ENCODE results near the gene STAM.
"Not testable (repeated sequence)": the region's sequence is repeated elsewhere in the genome, so short reads cannot be mapped to it uniquely, and the experiment has no call there.

STAM gene

GRCh38 chr10:17643755-17644484 lies at the start of gene STAM:
Gene STAM (plus strand): TSS chr10:17644151. CDS start chr10:17644340, 189 bp downstream.
- DNase-seq = peak; percentile 84

GRCh38 chr10:17597386-17597785 lies 46.6 kb upstream of the STAM start:
- no peak for DNase-seq

- peak; percentile 8 for DNase-seq
These were observed 44.9 kb upstream of the STAM start for GRCh38 chr10:17599089-17599488.

GRCh38 chr10:17605936-17606335 lies 38.0 kb upstream of the STAM start:
- no peak for DNase-seq

GRCh38 chr10:17606547-17607040 lies 37.4 kb upstream of the STAM start:
- no peak for DNase-seq

GRCh38 chr10:17607060-17607459 lies 36.9 kb upstream of the STAM start:
- no peak for DNase-seq

- peak; percentile 23 for DNase-seq
These were observed 36.2 kb upstream of the STAM start for GRCh38 chr10:17607603-17608332.

- DNase-seq = no peak
These were observed 34.4 kb upstream of the STAM start for GRCh38 chr10:17609523-17610079.

GRCh38 chr10:17616403-17617030 lies 27.4 kb upstream of the STAM start:
- no peak for DNase-seq

GRCh38 chr10:17617031-17617911 lies 26.7 kb upstream of the STAM start, which contains the start of gene HACD1:
Gene HACD1 (minus strand): TSS chr10:17617374. CDS start chr10:17617339, 35 bp downstream.
- peak; percentile 11 for DNase-seq

GRCh38 chr10:17622061-17622460 lies 21.9 kb upstream of the STAM start:
- no peak for DNase-seq

GRCh38 chr10:17624996-17625395 lies 19.0 kb upstream of the STAM start:
- DNase-seq = no peak

GRCh38 chr10:17626656-17627055 lies 17.3 kb upstream of the STAM start:
- no peak for DNase-seq

- DNase-seq = not testable (repeated sequence)
These were observed 11.4 kb upstream of the STAM start for GRCh38 chr10:17632590-17632989.

- DNase-seq = no peak
These were observed 10.6 kb upstream of the STAM start for GRCh38 chr10:17633353-17633752.

GRCh38 chr10:17637869-17638268 lies 6.1 kb upstream of the STAM start:
- DNase-seq = no peak

GRCh38 chr10:17640331-17640816 lies 3.6 kb upstream of the STAM start:
- DNase-seq = no peak

GRCh38 chr10:17643339-17643754 lies 604 bp upstream of the STAM start:
- peak; percentile 81 for DNase-seq

- DNase-seq = peak; percentile 2
These were observed 563 bp downstream of the STAM start for GRCh38 chr10:17644485-17644943.

- DNase-seq = no peak
These were observed 1.8 kb downstream of the STAM start for GRCh38 chr10:17645621-17646345.

GRCh38 chr10:17647326-17647725 lies 3.4 kb downstream of the STAM start:
- no peak for DNase-seq
